ENCODE results near the gene CDYL2. TPM values are rescaled to one million over a fixed set of nuclear protein-coding genes. Genes with fewer than 3 reads are reported as not detected.

The CDYL2 gene, protein sequence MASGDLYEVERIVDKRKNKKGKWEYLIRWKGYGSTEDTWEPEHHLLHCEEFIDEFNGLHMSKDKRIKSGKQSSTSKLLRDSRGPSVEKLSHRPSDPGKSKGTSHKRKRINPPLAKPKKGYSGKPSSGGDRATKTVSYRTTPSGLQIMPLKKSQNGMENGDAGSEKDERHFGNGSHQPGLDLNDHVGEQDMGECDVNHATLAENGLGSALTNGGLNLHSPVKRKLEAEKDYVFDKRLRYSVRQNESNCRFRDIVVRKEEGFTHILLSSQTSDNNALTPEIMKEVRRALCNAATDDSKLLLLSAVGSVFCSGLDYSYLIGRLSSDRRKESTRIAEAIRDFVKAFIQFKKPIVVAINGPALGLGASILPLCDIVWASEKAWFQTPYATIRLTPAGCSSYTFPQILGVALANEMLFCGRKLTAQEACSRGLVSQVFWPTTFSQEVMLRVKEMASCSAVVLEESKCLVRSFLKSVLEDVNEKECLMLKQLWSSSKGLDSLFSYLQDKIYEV
- total RNA-seq, result 1 to 10 TPM; 2.7 to 2.8 TPM

DNA sequence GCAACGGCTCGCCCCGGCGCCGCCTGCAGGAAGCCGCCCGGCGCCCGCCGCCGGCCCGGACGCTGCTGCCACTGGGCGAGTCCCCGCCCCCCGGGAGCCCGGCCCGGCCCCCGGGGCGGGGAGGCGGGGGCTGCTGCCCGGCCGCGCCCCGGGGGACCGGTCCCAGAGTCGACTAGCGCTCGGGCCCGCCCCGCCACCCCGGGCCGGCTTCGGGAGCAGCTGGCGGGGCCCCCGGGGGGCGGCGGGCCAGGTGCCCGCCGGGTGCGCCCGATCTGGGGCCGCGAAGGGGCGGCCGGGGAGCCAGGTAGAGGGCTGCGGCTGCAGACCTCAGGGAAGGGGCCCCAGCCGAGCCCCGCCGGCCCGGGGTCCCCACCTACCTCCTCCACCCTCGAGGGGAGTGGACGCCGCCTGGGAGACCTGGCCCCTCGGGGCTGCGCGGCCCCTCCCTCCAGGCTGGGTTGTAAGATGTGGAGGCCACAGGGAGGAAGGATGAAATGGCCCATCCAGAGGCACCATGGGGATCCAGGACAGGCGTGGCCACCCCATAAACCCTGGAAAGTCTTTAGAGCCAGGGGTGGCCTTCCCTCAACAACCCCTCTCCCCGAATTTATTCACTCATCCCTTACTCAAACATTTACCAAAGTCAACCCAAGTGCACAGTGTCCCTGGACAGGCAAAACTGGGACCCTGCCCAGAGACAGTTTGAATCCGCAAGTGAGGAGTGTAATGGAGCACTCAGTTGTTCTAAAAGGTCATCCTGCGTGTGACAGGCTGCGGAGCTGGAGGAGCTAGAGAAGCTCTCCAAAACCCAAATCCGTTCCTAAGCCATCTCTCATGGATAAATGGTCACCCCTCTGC is at the start of gene CDYL2:
Gene CDYL2, minus strand, starts transcription at position 73 of the 858 bp plus-strand sequence. CDS start 425 bp downstream, outside the sequence.

Other genes starting within 250 kb of the CDYL2 start
- 10 to 100 TPM; 52.7 to 80.9 TPM for gene CMC2, start 202.3 kb upstream of the CDYL2 start, total RNA-seq
- gene CENPN, start 202.6 kb upstream of the CDYL2 start, total RNA-seq, result 100 to 1,000 TPM in 1 of 2 donors, 10 to 100 TPM in 1; 60.6 to 105 TPM
- gene ATMIN, start 231.2 kb upstream of the CDYL2 start, total RNA-seq, result 10 to 100 TPM; 41.3 to 48.9 TPM

All from melanocyte of skin (primary cell).